Measurements from ENCODE around the gene APOO. TPM values are rescaled to one million over a fixed set of nuclear protein-coding genes. Genes with fewer than 3 reads are reported as not detected.

APOO gene
- total RNA-seq, 1 experiment from 2014 or later: 34.5 TPM

DNA sequence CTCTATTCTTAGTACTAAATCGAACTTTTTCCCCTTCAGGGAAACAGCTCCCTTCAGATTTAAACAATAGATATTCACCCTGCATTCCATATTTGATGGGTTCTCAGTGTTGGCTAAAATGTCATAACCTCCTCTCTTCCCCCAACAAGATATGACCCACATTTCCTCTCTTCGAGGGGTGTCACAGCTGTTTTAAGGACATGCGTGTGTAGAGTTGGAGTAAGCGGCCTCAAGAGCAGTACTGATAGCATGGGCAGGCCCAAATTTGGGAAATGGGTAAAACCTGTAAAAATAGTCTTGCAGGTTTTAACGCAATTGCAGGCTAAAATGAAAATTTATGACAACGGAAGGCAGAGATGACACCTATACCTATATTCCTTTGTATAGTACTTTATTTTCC is 96.1 kb downstream of the APOO start:
- CTCF ChIA-PET: no interaction called here
- TF ChIP-seq, protein P1, sequence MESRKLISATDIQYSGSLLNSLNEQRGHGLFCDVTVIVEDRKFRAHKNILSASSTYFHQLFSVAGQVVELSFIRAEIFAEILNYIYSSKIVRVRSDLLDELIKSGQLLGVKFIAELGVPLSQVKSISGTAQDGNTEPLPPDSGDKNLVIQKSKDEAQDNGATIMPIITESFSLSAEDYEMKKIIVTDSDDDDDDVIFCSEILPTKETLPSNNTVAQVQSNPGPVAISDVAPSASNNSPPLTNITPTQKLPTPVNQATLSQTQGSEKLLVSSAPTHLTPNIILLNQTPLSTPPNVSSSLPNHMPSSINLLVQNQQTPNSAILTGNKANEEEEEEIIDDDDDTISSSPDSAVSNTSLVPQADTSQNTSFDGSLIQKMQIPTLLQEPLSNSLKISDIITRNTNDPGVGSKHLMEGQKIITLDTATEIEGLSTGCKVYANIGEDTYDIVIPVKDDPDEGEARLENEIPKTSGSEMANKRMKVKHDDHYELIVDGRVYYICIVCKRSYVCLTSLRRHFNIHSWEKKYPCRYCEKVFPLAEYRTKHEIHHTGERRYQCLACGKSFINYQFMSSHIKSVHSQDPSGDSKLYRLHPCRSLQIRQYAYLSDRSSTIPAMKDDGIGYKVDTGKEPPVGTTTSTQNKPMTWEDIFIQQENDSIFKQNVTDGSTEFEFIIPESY (IDR thresholded peaks at IDR 0.05; ENCODE audit: extremely low read depth, insufficient replicate concordance, low read length): no peak
- TF ChIP-seq SP1 (IDR thresholded peaks at IDR 0.05; ENCODE audit: low read depth): no peak
- TF ChIP-seq ELF1 (IDR thresholded peaks at IDR 0.05; ENCODE audit: borderline replicate concordance, low read depth): no peak
- TF ChIP-seq CBX3 (IDR thresholded peaks at IDR 0.05; ENCODE audit: low read depth): no peak
- TF ChIP-seq POLR2AphosphoS5 (IDR thresholded peaks at IDR 0.05; ENCODE audit: low read depth, low read length): no peak
- TF ChIP-seq ZFX (IDR thresholded peaks at IDR 0.05): no peak
- no peak for TF ChIP-seq EZH2phosphoT487 (IDR thresholded peaks at IDR 0.05; ENCODE audit: borderline replicate concordance)
- no peak for TF ChIP-seq ZNF274 (IDR thresholded peaks at IDR 0.05; ENCODE audit: low read depth, low read length)
- TF ChIP-seq SRF (IDR thresholded peaks at IDR 0.05; ENCODE audit: low read depth): no peak
- TF ChIP-seq, protein P2, sequence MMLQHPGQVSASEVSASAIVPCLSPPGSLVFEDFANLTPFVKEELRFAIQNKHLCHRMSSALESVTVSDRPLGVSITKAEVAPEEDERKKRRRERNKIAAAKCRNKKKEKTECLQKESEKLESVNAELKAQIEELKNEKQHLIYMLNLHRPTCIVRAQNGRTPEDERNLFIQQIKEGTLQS (IDR thresholded peaks at IDR 0.05): no peak
- TF ChIP-seq JUND (IDR thresholded peaks at IDR 0.05): no peak
- TF ChIP-seq RAD21 (IDR thresholded peaks at IDR 0.05; ENCODE audit: low read depth): no peak
- TF ChIP-seq YY1 (IDR thresholded peaks at IDR 0.05; ENCODE audit: extremely low read depth, insufficient replicate concordance, low read depth, low read length): no peak
- TF ChIP-seq EZH2 (IDR thresholded peaks at IDR 0.05): no peak
- Histone ChIP-seq H3K4me1 (ENCODE audit: control insufficient read depth in 1 of 2, insufficient read depth in 2 of 2, low read length in 2 of 2) (peaks cover 20 to 21% of the 10 kb centered on the region in 2 experiments), H3K27ac (ENCODE audit: low read depth, low read length) (no peak overlapping the region), H3K27me3 (ENCODE audit: insufficient read depth, low read length) (no peaks in the 10 kb centered on the region), H2AFZ (ENCODE audit: low read depth, low read length, poor library complexity, severe bottlenecking) (no peak overlapping the region), H3K9me3 (ENCODE audit: control insufficient read depth in 1 of 2, insufficient read depth in 1 of 2, low read depth in 1 of 2, low read length in 2 of 2) (no peaks in the 10 kb centered on the region), H4K20me1 (ENCODE audit: insufficient read depth) (no peaks in the 10 kb centered on the region), H3K36me3 (ENCODE audit: control insufficient read depth in 1 of 2, insufficient read depth in 2 of 2, low read length in 2 of 2) (no peaks in the 10 kb centered on the region), H3K9ac (ENCODE audit: low read length) (no peak overlapping the region), H3K4me3 (replicated peaks in 1 of 2; ENCODE audit: low read depth in 1 of 2, low read length in 2 of 2) (no peak overlapping the region), H3K9me2 (ENCODE audit: insufficient read depth) (no peaks in the 10 kb centered on the region), H3K79me2 (ENCODE audit: insufficient read depth, low read length) (no peaks in the 10 kb centered on the region), H3K4me2 (ENCODE audit: low read length) (no peak overlapping the region)
- no peak for DNase-seq (ENCODE audit: low read depth, low spot score)
- RAD21 ChIA-PET (ENCODE audit: low non-redundant PET in 1 of 2, low total read pairs in 2 of 2, uncharacterized antibody in 2 of 2, unreplicated experiment in 2 of 2): no interaction called here
- BruUV-seq (replicated peaks): no TSS peak
- ATAC-seq: no peak
- POLR2A ChIA-PET: no interaction called here
- intact Hi-C loops (cut with micrococcal nuclease): no loop called here

All from HCT116 (cell line).